DND-41 (cell line): Measurements from ENCODE around the gene CRYBA1.
"Not testable (repeated sequence)": the region's sequence is repeated elsewhere in the genome, so short reads cannot be mapped to it uniquely, and the experiment has no call there.

Source experiments
- ATAC-seq: fragments of 200-7000 bp; cut with Tn5 transposase; 3 replicates; pipeline ENCODE4 v1.9.1; 2021; ENCODE audit warnings: low read depth; ENCODE audit not compliant: insufficient read depth
- DNase-seq: peaks from one replicate; pipeline ENCODE4 v3.0.0-alpha.2; 2020
- H2AFZ ChIP-seq: 2 replicates; pipeline ENCODE4 v1.6.0; 2012; ENCODE audit warnings: low read depth, low read length
- H3K27ac ChIP-seq: 2 replicates; pipeline ENCODE4 v1.5.1; 2012; ENCODE audit warnings: low read length, inconsistent platforms
- H3K27me3 ChIP-seq: fragments of 200-600 bp; sonication (generic); 2 replicates; pipeline ENCODE4 v1.6.0; 2012; ENCODE audit warnings: low read length, mild to moderate bottlenecking, inconsistent platforms; ENCODE audit not compliant: insufficient read depth, poor library complexity
- H3K36me3 ChIP-seq: 2 replicates; pipeline ENCODE4 v1.5.1; 2012; ENCODE audit warnings: low read length, inconsistent platforms; ENCODE audit not compliant: insufficient read depth
- H3K4me1 ChIP-seq: 2 replicates; pipeline ENCODE4 v1.5.1; 2012; ENCODE audit warnings: mild to moderate bottlenecking, low read length; ENCODE audit not compliant: insufficient read depth
- H3K4me2 ChIP-seq: 2 replicates; pipeline ENCODE4 v1.6.0; 2012; ENCODE audit warnings: mild to moderate bottlenecking, moderate library complexity, low read length, inconsistent platforms; ENCODE audit not compliant: insufficient read depth
- H3K4me3 ChIP-seq, 2 experiments: fragments of 200-600 bp in 1 of 2; shearing (Covaris generic) in 1 of 2; 2 replicates each; pipeline ENCODE4 v1.5.1; 2012 to 2016; ENCODE audit warnings: inconsistent platforms in 2 of 2, low read length in 2 of 2, mild to moderate bottlenecking in 2 of 2, low read depth in 1 of 2, moderate library complexity in 1 of 2
- H3K79me2 ChIP-seq: 2 replicates; pipeline ENCODE4 v1.6.0; 2012; ENCODE audit warnings: low read length, inconsistent platforms; ENCODE audit not compliant: insufficient read depth
- H3K9ac ChIP-seq: 2 replicates; pipeline ENCODE4 v1.6.0; 2012; ENCODE audit warnings: low read depth, mild to moderate bottlenecking, inconsistent platforms, low read length, moderate library complexity
- H3K9me3 ChIP-seq: 2 replicates; pipeline ENCODE4 v1.5.1; 2012; ENCODE audit warnings: low read length, moderate library complexity, mild to moderate bottlenecking, inconsistent platforms; ENCODE audit not compliant: insufficient read depth, severe bottlenecking
- H4K20me1 ChIP-seq: 2 replicates; pipeline ENCODE4 v1.6.0; 2012; ENCODE audit warnings: low read length; ENCODE audit not compliant: insufficient read depth
- CTCF ChIP-seq: IDR thresholded peaks from 2 replicates; pipeline ENCODE4 v1.5.1; 2012; ENCODE audit warnings: borderline replicate concordance, low read length, moderate library complexity, mild to moderate bottlenecking; ENCODE audit not compliant: poor library complexity, severe bottlenecking; ENCODE audit errors: extremely low read depth
- EZH2 ChIP-seq: IDR thresholded peaks from 3 replicates; pipeline ENCODE4 v1.6.1; 2012; ENCODE audit warnings: borderline replicate concordance, low read depth, mild to moderate bottlenecking, moderate library complexity, low read length, inconsistent platforms; ENCODE audit not compliant: severe bottlenecking

CRYBA1 gene

GRCh38 chr17:29219378-29220047 lies 27.1 kb upstream of the CRYBA1 start:
- ATAC-seq (peak; percentile 96), DNase-seq (peak; percentile 72)
- TF ChIP-seq EZH2 (no peak), CTCF (peak; percentile 91)
- no peak overlapping the region for H2AFZ ChIP-seq
- H3K4me2 ChIP-seq, result no peak overlapping the region
- no peaks in the 10 kb centered on the region for H3K4me1 ChIP-seq
- H3K9me3 ChIP-seq, result no peaks in the 10 kb centered on the region
- H3K9ac ChIP-seq, result no peak overlapping the region
- no peaks in the 10 kb centered on the region for H4K20me1 ChIP-seq
- H3K27ac ChIP-seq, result no peak overlapping the region
- H3K79me2 ChIP-seq, result no peaks in the 10 kb centered on the region
- H3K4me3 ChIP-seq, result no peak overlapping the region
- no peaks in the 10 kb centered on the region for H3K36me3 ChIP-seq
- no peaks in the 10 kb centered on the region for H3K27me3 ChIP-seq

- H3K4me1 ChIP-seq, H3K4me2 ChIP-seq, H3K27me3 ChIP-seq: not testable (repeated sequence)
Observed at GRCh38 chr17:29221338-29221737, 25.3 kb upstream of the CRYBA1 start.

GRCh38 chr17:29225396-29225795 lies 21.3 kb upstream of the CRYBA1 start:
- H3K4me3 ChIP-seq, result no peak overlapping the region
- H4K20me1 ChIP-seq, result no peaks in the 10 kb centered on the region
- ATAC-seq (no peak), DNase-seq (no peak)
- H3K4me1 ChIP-seq, result no peaks in the 10 kb centered on the region
- H3K36me3 ChIP-seq, result no peaks in the 10 kb centered on the region
- H3K9me3 ChIP-seq, result no peaks in the 10 kb centered on the region
- no peak overlapping the region for H3K27ac ChIP-seq
- no peaks in the 10 kb centered on the region for H3K27me3 ChIP-seq
- TF ChIP-seq CTCF (no peak), EZH2 (no peak)
- no peaks in the 10 kb centered on the region for H3K79me2 ChIP-seq
- no peak overlapping the region for H3K9ac ChIP-seq
- H3K4me2 ChIP-seq, result no peak overlapping the region
- H2AFZ ChIP-seq, result no peak overlapping the region

More at GRCh38 chr17:29221338-29221737, 25.3 kb upstream of the CRYBA1 start:
- not testable (repeated sequence) for H3K4me3 ChIP-seq, H3K27ac ChIP-seq, ATAC-seq, H3K9ac ChIP-seq, H2AFZ ChIP-seq, H3K79me2 ChIP-seq, H3K9me3 ChIP-seq, DNase-seq, H3K36me3 ChIP-seq, H4K20me1 ChIP-seq

GRCh38 chr17:29233301-29233700 lies 13.4 kb upstream of the CRYBA1 start:
- no peaks in the 10 kb centered on the region for H3K36me3 ChIP-seq
- H3K9me3 ChIP-seq, result no peaks in the 10 kb centered on the region
- no peaks in the 10 kb centered on the region for H3K79me2 ChIP-seq
- H3K4me1 ChIP-seq, result no peaks in the 10 kb centered on the region
- no peak overlapping the region for H3K27ac ChIP-seq
- no peak for DNase-seq
- no peak overlapping the region for H3K9ac ChIP-seq
- H2AFZ ChIP-seq, result no peak overlapping the region
- no peak for ATAC-seq
- no peak overlapping the region for H3K4me2 ChIP-seq
- no peaks in the 10 kb centered on the region for H3K27me3 ChIP-seq
- H3K4me3 ChIP-seq, result no peak overlapping the region
- H4K20me1 ChIP-seq, result no peaks in the 10 kb centered on the region
- TF ChIP-seq CTCF (no peak), EZH2 (no peak)

GRCh38 chr17:29234972-29235371 lies 11.7 kb upstream of the CRYBA1 start:
- H3K27ac ChIP-seq, H3K4me3 ChIP-seq, H3K79me2 ChIP-seq, H3K9me3 ChIP-seq, H3K4me2 ChIP-seq, H3K4me1 ChIP-seq, H3K36me3 ChIP-seq, ATAC-seq, H3K27me3 ChIP-seq, DNase-seq, H2AFZ ChIP-seq, H3K9ac ChIP-seq, H4K20me1 ChIP-seq: not testable (repeated sequence)
